ENCODE results near the gene MAPKAPK2. TPM values are rescaled to one million over a fixed set of nuclear protein-coding genes. Genes with fewer than 3 reads are reported as not detected.

The MAPKAPK2 gene
- total and polyA plus RNA-seq, 2 of the 13 experiments (the other 11 are each of a cell fraction or from before 2014, with no cell fraction given): 16.6 to 34.0 TPM

GRCh38 chr1:206682111-206682510, 2.6 kb upstream of the MAPKAPK2 start (continued):
- TF ChIP-seq MNT (IDR thresholded peaks at IDR 0.05) (no peak), ATF1 (CRISPR knock-in tag; IDR thresholded peaks at IDR 0.05) (no peak), HNF4A (CRISPR knock-in tag; IDR thresholded peaks at IDR 0.05) (peak; percentile 75), ZSCAN20 (CRISPR knock-in tag; IDR thresholded peaks at IDR 0.05; ENCODE audit: borderline replicate concordance) (no peak), ZBTB3 (CRISPR knock-in tag; IDR thresholded peaks at IDR 0.05; ENCODE audit: borderline replicate concordance, low read depth) (no peak), BRD4 (CRISPR knock-in tag; IDR thresholded peaks at IDR 0.05) (no peak), SPEN (CRISPR knock-in tag; IDR thresholded peaks at IDR 0.05; ENCODE audit: low read depth) (no peak), TBX3 (IDR thresholded peaks at IDR 0.05; ENCODE audit: borderline replicate concordance) (no peak), AKNA (CRISPR knock-in tag; IDR thresholded peaks at IDR 0.05; ENCODE audit: borderline replicate concordance) (no peak), ZNF7 (CRISPR knock-in tag; IDR thresholded peaks at IDR 0.05) (no peak), MXD4 (CRISPR knock-in tag; IDR thresholded peaks at IDR 0.05) (no peak), STAG1 (CRISPR knock-in tag; IDR thresholded peaks at IDR 0.05) (no peak), HNRNPK (IDR thresholded peaks at IDR 0.05; ENCODE audit: low read depth, low read length, poor library complexity, severe bottlenecking) (no peak), ZFAT (CRISPR knock-in tag; conservative IDR thresholded peaks at IDR 0.05) (no peak), SMARCC2 (IDR thresholded peaks at IDR 0.05) (no peak), ZKSCAN8 (CRISPR knock-in tag; IDR thresholded peaks at IDR 0.05; ENCODE audit: borderline replicate concordance) (peak; percentile 37; the same call in 1 of the 2 replicates), CAMTA2 (CRISPR knock-in tag; IDR thresholded peaks at IDR 0.05; ENCODE audit: borderline replicate concordance) (no peak), HOXA9 (CRISPR knock-in tag; IDR thresholded peaks at IDR 0.05; ENCODE audit: borderline replicate concordance) (no peak), NR1H2 (CRISPR knock-in tag; IDR thresholded peaks at IDR 0.05; ENCODE audit: borderline replicate concordance, low read depth) (no peak), ZNF800 (CRISPR knock-in tag; IDR thresholded peaks at IDR 0.05) (no peak), MXD3 (CRISPR knock-in tag; IDR thresholded peaks at IDR 0.05) (no peak)
